Thyroid gland (tissue), 4 donors: Measurements from ENCODE around the gene IFITM1. TPM values are rescaled to one million over a fixed set of nuclear protein-coding genes. Genes with fewer than 3 reads are reported as not detected.
"Not testable (repeated sequence)": the region's sequence is repeated elsewhere in the genome, so short reads cannot be mapped to it uniquely, and the experiment has no call there.

Experiments
- DNase-seq, 2 donors: peaks; one replicate each; pipeline ENCODE4 v3.0.0-alpha.2; 2019
- H3K27ac ChIP-seq, 3 donors: fragments of 200-600 bp; sonication (generic); 1 replicate in 2 of 3; 2 replicates in 1 of 3; pipeline ENCODE4 v1.5.1; 2016 to 2019; ENCODE audit warnings: mild to moderate bottlenecking in 1 of 3, moderate library complexity in 1 of 3
- H3K27me3 ChIP-seq: fragments of 200-600 bp; sonication (generic); one replicate; pipeline ENCODE4 v1.5.1; 2019
- H3K36me3 ChIP-seq, 2 donors: fragments of 200-600 bp; sonication (generic); one replicate each; pipeline ENCODE4 v1.5.1; 2016 to 2019
- H3K4me1 ChIP-seq, 2 donors: fragments of 200-600 bp; sonication (generic); one replicate each; pipeline ENCODE4 v1.5.1; 2017 to 2019
- H3K4me3 ChIP-seq, 3 donors: fragments of 200-600 bp; sonication (generic); replicated peaks in 1 of 3; 1 replicate in 2 of 3; 2 replicates in 1 of 3; pipeline ENCODE4 v1.5.1; 2016; ENCODE audit warnings: mild to moderate bottlenecking in 1 of 3
- H3K9me3 ChIP-seq: fragments of 200-600 bp; sonication (generic); one replicate; pipeline ENCODE4 v1.5.1; 2017
- CTCF ChIP-seq, 6 experiments: fragments of 200-600 bp in 3 of 6; fragments of 450-650 bp in 3 of 6; sonication (generic) in 3 of 6; IDR thresholded peaks; one replicate each; pipeline ENCODE4 v1.5.1; 2016 to 2019; ENCODE audit warnings: antibody characterized with exemption in 6 of 6, mild to moderate bottlenecking in 2 of 6, inconsistent platforms in 1 of 6, moderate library complexity in 1 of 6
- POLR2A ChIP-seq, 2 donors: fragments of 450-650 bp; IDR thresholded peaks; one replicate each; pipeline ENCODE4 v1.6.1; 2017; ENCODE audit warnings: antibody characterized with exemption in 2 of 2, mild to moderate bottlenecking in 2 of 2, moderate library complexity in 1 of 2
- WGBS, 2 donors: methylation state at CpG; one replicate each; pipeline ENCODE4 v1.1.5; 2017; 5-methylcytosine and 5-hydroxymethylcytosine counted together
- intact Hi-C: fragments of 100-400 bp; cut with DNase I; formaldehyde crosslinking; loops from one replicate; pipeline ENCODE4 v1.15.1; 2023
- total RNA-seq, 4 donors: library from RNA; depleted of rRNA; stranded (reverse); fragments of >200 nt; gene quantifications; one replicate each; pipeline ENCODE4 v1.2.3, GENCODE V29; 2016

The IFITM1 gene
- total RNA-seq, 4 donors from 2014 or later, result 94.3 to 163 (median 103) TPM

GRCh38 chr11:311013-311748, 2.7 kb upstream of the IFITM1 start:
- DNase-seq, H3K4me3 ChIP-seq, H3K36me3 ChIP-seq, H3K9me3 ChIP-seq, intact Hi-C loops, H3K27me3 ChIP-seq: not testable (repeated sequence)
- Histone ChIP-seq H3K4me1 (peaks cover 4 to 23% of the 10 kb centered on the region in 2 donors), H3K27ac (peak overlapping the region in 1 of 3 donors; percentile 69)
- WGBS, 2 donors, result no CpG with 5 or more reads among the region's 71 CpGs

- Histone ChIP-seq H3K4me1 (peaks cover 4 to 21% of the 10 kb centered on the region in 2 donors), H3K4me3 (no peak overlapping the region), H3K36me3 (peaks cover 0 to 3% of the 10 kb centered on the region in 2 donors), H3K9me3 (no peaks in the 10 kb centered on the region), H3K27ac (peak overlapping the region; percentile 69 to 71 (median 71)), H3K27me3 (no peaks in the 10 kb centered on the region)
- TF ChIP-seq POLR2A (IDR thresholded peaks at IDR 0.05) (no peak), CTCF (IDR thresholded peaks at IDR 0.05) (no peak)
- DNase-seq, result no peak
- WGBS, 2 donors, result 57 to 69% methylated on average over 14 of the region's 14 CpGs
- intact Hi-C loops, result no loop called here
These were observed 1.6 kb upstream of the IFITM1 start for GRCh38 chr11:312092-312816.

GRCh38 chr11:313304-313786, 495 bp upstream of the IFITM1 start:
- WGBS, 2 donors, result 85 to 87% methylated on average over 7 to 8 of the region's 8 CpGs
- intact Hi-C loops, result no loop called here

GRCh38 chr11:314554-314875, 675 bp downstream of the IFITM1 start:
- H3K27me3 ChIP-seq, intact Hi-C loops, DNase-seq, H3K36me3 ChIP-seq, H3K9me3 ChIP-seq: not testable (repeated sequence)
- Histone ChIP-seq H3K4me3 (peak overlapping the region in 2 of 3 donors; percentile 41 to 42), H3K4me1 (peaks cover 4 to 15% of the 10 kb centered on the region in 2 donors), H3K27ac (peak overlapping the region; percentile 71 to 88 (median 74))
- WGBS, 2 donors, result 65 to 85% methylated on average over 4 to 6 of the region's 6 CpGs

More at GRCh38 chr11:313304-313786, 495 bp upstream of the IFITM1 start:
- H3K9me3 ChIP-seq, result no peaks in the 10 kb centered on the region
- no peaks in the 10 kb centered on the region for H3K27me3 ChIP-seq
- peak overlapping the region in 1 of 3 donors; percentile 41 for H3K4me3 ChIP-seq
- TF ChIP-seq CTCF (IDR thresholded peaks at IDR 0.05) (no peak), POLR2A (IDR thresholded peaks at IDR 0.05) (no peak)
- H3K4me1 ChIP-seq, result peaks cover 4 to 15% of the 10 kb centered on the region in 2 donors
- peaks cover 0 to 3% of the 10 kb centered on the region in 2 donors for H3K36me3 ChIP-seq
- DNase-seq, result no peak
- H3K27ac ChIP-seq, result peak overlapping the region; percentile 53 to 88 (median 71)

- H3K4me1 ChIP-seq, result peaks cover 0 to 15% of the 10 kb centered on the region in 2 donors
- H3K27me3 ChIP-seq, result no peaks in the 10 kb centered on the region
- peak overlapping the region; percentile 51 to 88 (median 71) for H3K27ac ChIP-seq
- H3K9me3 ChIP-seq, result no peaks in the 10 kb centered on the region
- WGBS, 2 donors, result 69 to 79% methylated on average over 8 to 9 of the region's 9 CpGs
- peak overlapping the region in 1 of 3 donors; percentile 41 for H3K4me3 ChIP-seq
- intact Hi-C loops, result loop anchor here (5.0 kb wide), 1 partner anchor 37 kb away; no protein-coding TSS in a partner anchor
- peaks cover 0 to 3% of the 10 kb centered on the region in 2 donors for H3K36me3 ChIP-seq
- no peak for DNase-seq
- TF ChIP-seq POLR2A (IDR thresholded peaks at IDR 0.05) (no peak), CTCF (IDR thresholded peaks at IDR 0.05) (no peak)
These were observed 1.2 kb downstream of the IFITM1 start for GRCh38 chr11:315051-315481.
